B cell (primary cell): ENCODE data around the gene ZBTB12. TPM values are rescaled to one million over a fixed set of nuclear protein-coding genes. Genes with fewer than 3 reads are reported as not detected.

Experiments
- ATAC-seq: fragments of 200-7000 bp; cut with Tn5 transposase; one replicate; pipeline ENCODE4 v1.10.0; 2021; ENCODE audit warnings: low read depth, mild to moderate bottlenecking, moderate number of reproducible peaks, moderate library complexity
- CTCF ChIA-PET: fragments of 350-600 bp; sonication (Branson Sonifier 250); formaldehyde crosslinking; loops from one replicate; lab custom pipeline; 2021; ENCODE audit warnings: antibody characterized with exemption, inconsistent platforms; lab: Charles Lee
- POLR2A ChIA-PET: fragments of 350-600 bp; sonication (Branson Sonifier 250); formaldehyde crosslinking; loops from one replicate; lab custom pipeline; 2021; ENCODE audit warnings: antibody characterized with exemption; lab: Charles Lee
- DNase-seq: peaks from one replicate; pipeline ENCODE4 v3.0.0; 2013
- H2AFZ ChIP-seq: 2 replicates; pipeline ENCODE4 v1.6.1; 2012; ENCODE audit warnings: mild to moderate bottlenecking, low read depth, low read length; ENCODE audit not compliant: insufficient read depth, poor library complexity, severe bottlenecking
- H3K27ac ChIP-seq, 2 donors: 1 replicate in 1 of 2; 2 replicates in 1 of 2; pipeline ENCODE4 v1.5.1; 2012 to 2013; ENCODE audit warnings: low read length in 2 of 2, mild to moderate bottlenecking in 2 of 2, moderate library complexity in 1 of 2
- H3K27me3 ChIP-seq, 4 experiments: fragments of 200-600 bp in 1 of 4; sonication (generic) in 1 of 4; replicated peaks in 1 of 4; 1 replicate in 2 of 4; 2 replicates in 2 of 4; pipeline versions ENCODE4 v1.6.1 to v1.7.0; 2013 to 2016; ENCODE audit warnings: low read length in 3 of 4, mild to moderate bottlenecking in 2 of 4, mixed read lengths in 1 of 4, moderate library complexity in 1 of 4; ENCODE audit not compliant: insufficient read depth in 4 of 4, control insufficient read depth in 3 of 4; ENCODE audit errors: control extremely low read depth in 1 of 4
- H3K36me3 ChIP-seq, 2 experiments: replicated peaks in 1 of 2; 1 replicate in 1 of 2; 2 replicates in 1 of 2; pipeline versions ENCODE4 v1.6.1 to v1.7.1; 2013; ENCODE audit warnings: low read length in 1 of 2; ENCODE audit not compliant: insufficient read depth in 2 of 2, control insufficient read depth in 1 of 2; ENCODE audit errors: control extremely low read depth in 1 of 2, extremely low read depth in 1 of 2
- H3K4me1 ChIP-seq, 2 donors: fragments of 200-600 bp in 1 of 2; sonication (generic) in 1 of 2; 1 replicate in 1 of 2; 2 replicates in 1 of 2; pipeline versions ENCODE4 v1.5.1 to v1.6.1; 2013 to 2017; ENCODE audit warnings: low read length in 2 of 2; ENCODE audit not compliant: control insufficient read depth in 2 of 2, insufficient read depth in 2 of 2
- H3K4me2 ChIP-seq: replicated peaks from 2 replicates; pipeline ENCODE3; 2012; ENCODE audit warnings: mild to moderate bottlenecking, low read depth, low read length; ENCODE audit not compliant: poor library complexity, severe bottlenecking
- H3K4me3 ChIP-seq, 5 experiments: fragments of 200-600 bp in 1 of 5; sonication (generic) in 1 of 5; 1 replicate in 3 of 5; 2 replicates in 2 of 5; pipeline versions ENCODE4 v1.5.1 to v1.7.0; 2011 to 2016; ENCODE audit warnings: low read length in 4 of 5, mild to moderate bottlenecking in 4 of 5, low read depth in 2 of 5, control low read depth in 1 of 5, moderate library complexity in 1 of 5; ENCODE audit not compliant: insufficient read depth in 1 of 5; ENCODE audit errors: control extremely low read depth in 1 of 5, extremely low read depth in 1 of 5
- H3K79me2 ChIP-seq: fragments of 200-600 bp; sonication (generic); one replicate; pipeline ENCODE4 v1.6.0; 2016; ENCODE audit warnings: low read length; ENCODE audit not compliant: control insufficient read depth, insufficient read depth
- H3K9ac ChIP-seq: fragments of 200-600 bp; sonication (generic); 2 replicates; pipeline ENCODE4 v1.6.1; 2017; ENCODE audit warnings: mild to moderate bottlenecking, low read length, moderate library complexity
- H3K9me3 ChIP-seq, 3 donors: one replicate each; pipeline versions ENCODE4 v1.6.1 to v1.7.1; 2013; ENCODE audit warnings: low read length in 2 of 3; ENCODE audit not compliant: control insufficient read depth in 2 of 3, insufficient read depth in 1 of 3; ENCODE audit errors: control extremely low read depth in 1 of 3
- H4K20me1 ChIP-seq: 2 replicates; pipeline ENCODE4 v1.6.0; 2012; ENCODE audit warnings: mild to moderate bottlenecking, low read length; ENCODE audit not compliant: insufficient read depth, control insufficient read depth, poor library complexity, severe bottlenecking
- H3K27ac Mint-ChIP-seq: one replicate; pipeline ENCODE4 v1.8.0; 2021; ENCODE audit warnings: mixed read lengths
- H3K27me3 Mint-ChIP-seq: one replicate; pipeline ENCODE4 v1.8.0; 2021; ENCODE audit warnings: mixed read lengths
- H3K4me1 Mint-ChIP-seq: one replicate; pipeline ENCODE4 v1.8.0; 2021; ENCODE audit warnings: mixed read lengths
- H3K4me3 Mint-ChIP-seq: one replicate; pipeline ENCODE4 v1.8.0; 2021; ENCODE audit warnings: mixed read lengths
- H3K9me3 Mint-ChIP-seq: one replicate; pipeline ENCODE4 v1.8.0; 2022; ENCODE audit warnings: mixed read lengths; ENCODE audit not compliant: insufficient read depth
- CTCF ChIP-seq: fragments of 200-600 bp; IDR thresholded peaks from one replicate; pipeline ENCODE4 v1.8.0; 2022; ENCODE audit warnings: antibody characterized with exemption, mild to moderate bottlenecking
- EZH2 ChIP-seq: IDR thresholded peaks from 2 replicates; pipeline ENCODE4 v1.6.1; 2012; ENCODE audit warnings: borderline replicate concordance, low read depth, mild to moderate bottlenecking, moderate library complexity, low read length; ENCODE audit not compliant: insufficient read depth, poor library complexity, severe bottlenecking
- WGBS: methylation state at CpG from one replicate; pipeline ENCODE4 v1.1.5; 2013; ENCODE audit warnings: missing lambda C conversion rate; ENCODE audit not compliant: insufficient coverage; 5-methylcytosine and 5-hydroxymethylcytosine counted together
- intact Hi-C: fragments of 100-400 bp; cut with micrococcal nuclease; formaldehyde crosslinking; loops from one replicate; pipeline ENCODE4 v1.10.0; 2022
- polyA plus RNA-seq: library from polyadenylated mRNA; depleted of rRNA; stranded (reverse); fragments of >200 nt; gene quantifications from 2 replicates; pipeline ENCODE4 v1.2.3, GENCODE V29; 2012
- total RNA-seq, 2 donors: library from RNA; stranded (reverse); fragments of 120-200 nt in 1 of 2; gene quantifications; 1 replicate in 1 of 2; 2 replicates in 1 of 2; pipeline versions ENCODE4 v1.2.3 to v1.2.4, GENCODE V29; 2013 to 2022

Gene ZBTB12
- total and polyA plus RNA-seq, 2 donors (not counting 1 experiment from before 2014, with no cell fraction given): 1.4 to 8.9 TPM

GRCh38 chr6:31896856-31897611 is 4.9 kb downstream of the ZBTB12 start:
- WGBS: 4% methylated on average over 35 of the region's 62 CpGs
- ATAC-seq (peak; percentile 4), DNase-seq (no peak)
- intact Hi-C loops: loop anchor here (1.0 to 5.0 kb wide), 7 partner anchors 34 to 350 kb away; partner anchors contain the start of genes ATP6V1G2, BAG6, CLIC1 and NFKBIL1
- Histone ChIP-seq H3K79me2 (peaks cover 4% of the 10 kb centered on the region), H3K9ac (peak overlapping the region; percentile 95), H3K4me3 (peak overlapping the region in 4 of 5 experiments; percentile 80 to 100 (median 91)), H3K27me3 (no peaks in the 10 kb centered on the region), H3K4me2 (peak overlapping the region; percentile 96), H3K9me3 (no peaks in the 10 kb centered on the region), H3K27ac (peak overlapping the region; percentile 63 to 78), H4K20me1 (no peaks in the 10 kb centered on the region), H2AFZ (peak overlapping the region; percentile 99), H3K36me3 (peaks cover 0 to 17% of the 10 kb centered on the region in 2 experiments), H3K4me1 (peaks cover 9 to 25% of the 10 kb centered on the region in 2 donors)
- H3K9me3 Mint-ChIP-seq: no peaks in the 10 kb centered on the region
- H3K27me3 Mint-ChIP-seq: no peaks in the 10 kb centered on the region
- POLR2A ChIA-PET: interaction anchor here (0.6 to 1.7 kb wide), 4 partner anchors 11 to 738 kb away, joined by 3 to 9 read pairs (median 6); partner anchors contain the start of genes DDAH2 and DXO
- peak overlapping the region; percentile 82 for H3K4me3 Mint-ChIP-seq
- CTCF ChIA-PET: interaction anchor here (1.1 to 1.3 kb wide), 2 partner anchors 61 to 64 kb away, joined by 3 to 5 read pairs; no protein-coding TSS in a partner anchor
- peaks cover 31% of the 10 kb centered on the region for H3K4me1 Mint-ChIP-seq
- no peak for TF ChIP-seq EZH2
- no peak for TF ChIP-seq CTCF
- H3K27ac Mint-ChIP-seq: peak overlapping the region; percentile 87
